NCI-H1105 treated with DMSO at 0.1 percent for 48 hours (cell line): Measurements from ENCODE around the gene IFFO2.

Experiments used
- DNase-seq: peaks from one replicate; lab custom pipeline; 2025; lab: John Stamatoyannopoulos, UW

IFFO2 gene

GRCh38 chr1:18956193-18957135 lies at the start of gene IFFO2:
TSS of gene IFFO2 (minus strand) at chr1:18956676. CDS start at chr1:18956332, 344 bp downstream.
- DNase-seq: peak; percentile 87

GRCh38 chr1:19006000-19006399 lies 49.5 kb upstream of the IFFO2 start:
- DNase-seq: no peak

- DNase-seq: no peak
Measured at GRCh38 chr1:19003371-19004290, 47.2 kb upstream of the IFFO2 start.

- DNase-seq: no peak
Measured at GRCh38 chr1:19000065-19000464, 43.6 kb upstream of the IFFO2 start.

- DNase-seq: no peak
Measured at GRCh38 chr1:18999359-18999758, 42.9 kb upstream of the IFFO2 start.

- DNase-seq: no peak
Measured at GRCh38 chr1:18998016-18998724, 41.7 kb upstream of the IFFO2 start.

- DNase-seq: no peak
Measured at GRCh38 chr1:18997508-18997907, 41.0 kb upstream of the IFFO2 start.

- no peak for DNase-seq
Measured at GRCh38 chr1:18996548-18997177, 40.2 kb upstream of the IFFO2 start.

GRCh38 chr1:18994381-18994780 lies 37.9 kb upstream of the IFFO2 start:
- DNase-seq: no peak

- DNase-seq: no peak
Measured at GRCh38 chr1:18992646-18993045, 36.2 kb upstream of the IFFO2 start.

GRCh38 chr1:18991585-18991984 lies 35.1 kb upstream of the IFFO2 start:
- no peak for DNase-seq

GRCh38 chr1:18989896-18990295 lies 33.4 kb upstream of the IFFO2 start:
- no peak for DNase-seq

- DNase-seq: no peak
Measured at GRCh38 chr1:18989176-18989799, 32.8 kb upstream of the IFFO2 start.

GRCh38 chr1:18981242-18981641 lies 24.8 kb upstream of the IFFO2 start:
- no peak for DNase-seq

- DNase-seq: no peak
Measured at GRCh38 chr1:18978706-18979105, 22.2 kb upstream of the IFFO2 start.

- DNase-seq: no peak
Measured at GRCh38 chr1:18977428-18977827, 21.0 kb upstream of the IFFO2 start.

GRCh38 chr1:18976096-18976495 lies 19.6 kb upstream of the IFFO2 start:
- no peak for DNase-seq

GRCh38 chr1:18974606-18975005 lies 18.1 kb upstream of the IFFO2 start:
- no peak for DNase-seq

GRCh38 chr1:18974005-18974404 lies 17.5 kb upstream of the IFFO2 start:
- no peak for DNase-seq

- no peak for DNase-seq
Measured at GRCh38 chr1:18973446-18973955, 17.0 kb upstream of the IFFO2 start.

- DNase-seq: no peak
Measured at GRCh38 chr1:18972991-18973390, 16.5 kb upstream of the IFFO2 start.
